ENCODE results near the gene CPA1.

Gene CPA1

GRCh38 chr7:130430841-130431666 is 50.8 kb downstream of the CPA1 start:
- no peak for DNase-seq (ENCODE audit: low spot score)

- no peak for DNase-seq (ENCODE audit: low spot score)
These were observed 52.6 kb downstream of the CPA1 start for GRCh38 chr7:130432886-130433285.

- DNase-seq (ENCODE audit: low spot score) = no peak
These were observed 53.0 kb downstream of the CPA1 start for GRCh38 chr7:130433301-130433700.

- DNase-seq (ENCODE audit: low spot score) = no peak
These were observed 55.1 kb downstream of the CPA1 start for GRCh38 chr7:130435311-130435854.

- DNase-seq (ENCODE audit: low spot score) = no peak
These were observed 56.0 kb downstream of the CPA1 start for GRCh38 chr7:130436253-130436652.
